GM19397 (cell line): ENCODE results near the gene PLD5.
A peak's percentile ranks its signal among the peaks of the same experiment; 100 is the strongest.
"Not testable (repeated sequence)": the region's sequence is repeated elsewhere in the genome, so short reads cannot be mapped to it uniquely, and the experiment has no call there.

Experiments
- ATAC-seq: cut with Tn5 transposase; IDR thresholded peaks from one replicate; pipeline ENCODE4 v1.9.1; 2021; ENCODE audit warnings: mild to moderate bottlenecking, moderate library complexity; ENCODE audit not compliant: unreplicated experiment

The PLD5 gene

GRCh38 chr1:242427519-242427918 lies 97.0 kb downstream of the PLD5 start:
- no peak for ATAC-seq

GRCh38 chr1:242426271-242426905 lies 98.1 kb downstream of the PLD5 start:
- no peak for ATAC-seq

- no peak for ATAC-seq
Measured at GRCh38 chr1:242425232-242425631, 99.3 kb downstream of the PLD5 start.

GRCh38 chr1:242416657-242417056 lies 107.8 kb downstream of the PLD5 start:
- ATAC-seq, result no peak

GRCh38 chr1:242412921-242413320 lies 111.6 kb downstream of the PLD5 start:
- no peak for ATAC-seq

DNA sequence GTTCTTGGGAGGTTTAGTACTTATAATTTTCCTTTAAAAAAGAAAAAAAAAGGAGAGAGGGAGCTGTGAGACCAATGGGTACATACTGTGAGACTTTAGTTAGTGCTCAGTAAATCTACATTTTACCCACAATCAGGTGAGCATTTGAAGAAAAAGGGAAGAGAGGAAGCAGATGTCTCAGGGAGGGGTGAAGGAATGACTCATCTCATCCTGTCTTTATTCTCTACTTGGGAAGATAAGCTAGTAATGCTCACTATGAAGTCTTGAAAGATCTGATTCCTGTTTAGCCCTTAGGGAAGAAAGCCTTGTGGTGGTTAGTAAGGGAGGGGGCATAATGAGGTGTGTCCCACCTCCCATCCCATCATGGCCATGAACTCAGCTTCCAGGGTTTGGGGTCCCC lies 112.6 kb downstream of the PLD5 start:
- ATAC-seq, result no peak

- ATAC-seq, result no peak
Measured at GRCh38 chr1:242405947-242406346, 118.5 kb downstream of the PLD5 start.

GRCh38 chr1:242404296-242404695 lies 120.2 kb downstream of the PLD5 start:
- ATAC-seq, result no peak

GRCh38 chr1:242402956-242403355 lies 121.5 kb downstream of the PLD5 start:
- no peak for ATAC-seq

- ATAC-seq, result no peak
Measured at GRCh38 chr1:242401937-242402336, 122.6 kb downstream of the PLD5 start.

DNA sequence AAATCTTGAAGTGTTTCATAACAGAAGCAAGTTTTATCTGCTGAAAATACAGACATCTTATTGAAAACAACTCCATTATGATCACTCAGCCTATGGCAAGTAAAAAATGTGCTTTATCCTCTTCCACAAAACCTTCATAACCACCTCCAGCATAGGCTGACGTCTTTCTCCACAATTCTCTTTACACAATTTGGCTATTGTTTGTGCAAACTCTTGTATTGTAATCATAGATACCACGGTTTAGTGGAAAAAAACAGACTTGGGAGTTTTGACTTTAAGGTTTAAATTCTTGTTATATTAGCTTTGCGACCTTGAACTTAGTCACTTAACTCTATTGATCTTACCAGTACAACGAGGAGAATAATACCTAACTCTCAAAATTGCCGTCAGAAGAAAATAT lies 126.1 kb downstream of the PLD5 start:
- ATAC-seq, result no peak

DNA sequence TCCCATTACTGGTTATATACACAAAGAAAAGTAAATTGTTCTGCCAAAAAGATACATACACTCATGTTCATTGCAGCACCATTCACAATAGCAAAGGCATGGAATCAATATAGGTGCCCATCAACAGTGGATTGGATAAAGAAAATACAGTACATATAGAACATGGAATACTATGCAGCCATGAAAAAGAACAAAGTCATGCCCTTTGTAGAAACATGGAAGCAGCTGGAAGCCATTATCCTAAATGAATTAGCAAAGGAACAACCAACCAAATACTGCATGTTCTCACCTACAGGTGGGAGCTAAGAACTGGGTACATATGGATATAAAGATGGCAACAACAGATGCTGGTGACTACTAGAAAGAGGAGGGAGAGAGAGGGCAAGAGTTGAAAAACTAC lies 132.6 kb downstream of the PLD5 start:
- no peak for ATAC-seq

DNA sequence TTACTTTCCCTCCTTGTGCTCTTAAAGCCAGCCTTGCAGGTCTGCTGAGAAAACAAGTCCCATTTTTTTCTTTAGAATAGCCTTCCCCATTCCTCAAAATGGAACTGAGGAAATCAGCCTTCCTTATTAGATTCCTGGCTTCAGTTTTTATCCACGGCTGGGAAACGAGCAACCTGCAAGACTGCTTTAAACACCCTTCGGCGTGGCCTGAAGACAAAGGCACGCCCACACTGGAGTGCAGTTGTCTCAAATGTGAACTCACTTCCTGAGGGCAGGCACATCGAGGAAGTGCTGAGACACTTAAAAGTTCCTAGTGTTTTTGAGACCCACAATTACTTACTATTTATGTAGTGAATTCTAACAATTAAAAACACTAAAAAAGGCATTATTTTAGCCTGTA lies 148.4 kb downstream of the PLD5 start:
- not testable (repeated sequence) for ATAC-seq

DNA sequence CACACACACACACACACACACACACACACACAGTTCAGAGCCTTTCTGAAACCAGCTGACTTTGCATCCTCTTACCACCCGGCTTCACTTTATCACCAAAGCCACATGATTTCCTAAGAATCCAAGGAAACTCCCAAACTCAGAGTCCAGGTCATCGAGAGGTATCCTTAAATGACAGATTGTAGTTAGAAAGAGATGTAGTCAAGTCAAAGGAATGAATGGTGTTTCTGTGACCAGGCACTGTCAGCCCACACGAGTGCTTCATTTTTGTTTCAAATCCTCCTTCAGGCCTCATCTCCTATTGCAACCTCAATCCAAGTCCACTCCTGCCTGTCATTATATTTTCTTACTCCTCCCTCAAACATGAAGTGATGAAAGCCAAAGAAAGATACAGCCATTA lies 174.1 kb downstream of the PLD5 start:
- ATAC-seq, result not testable (repeated sequence)

- ATAC-seq, result no peak
Measured at GRCh38 chr1:242349636-242350035, 174.9 kb downstream of the PLD5 start.

DNA sequence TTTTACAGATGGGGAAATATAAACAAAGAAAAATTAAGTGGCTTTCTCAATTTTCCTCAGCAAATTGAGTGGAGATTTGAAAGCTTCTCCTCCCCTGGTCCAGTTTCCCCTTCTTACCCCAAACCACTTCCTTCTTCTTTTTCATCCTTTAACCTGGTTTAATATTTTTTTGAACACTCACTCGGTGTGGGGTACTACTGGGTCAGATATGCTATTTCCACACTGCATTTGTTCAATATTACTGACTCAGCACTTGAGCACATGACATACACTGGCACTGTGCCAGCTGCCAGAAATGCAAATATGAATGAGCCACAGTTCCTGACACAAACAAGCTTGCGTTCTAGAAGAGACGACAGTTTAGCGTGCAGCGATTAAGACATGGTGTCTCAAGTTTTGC lies 193.6 kb downstream of the PLD5 start:
- peak; percentile 77 for ATAC-seq

GRCh38 chr1:242327381-242327780 lies 197.1 kb downstream of the PLD5 start:
- ATAC-seq, result not testable (repeated sequence)

GRCh38 chr1:242321981-242322380 lies 202.5 kb downstream of the PLD5 start:
- not testable (repeated sequence) for ATAC-seq

GRCh38 chr1:242318140-242318539 lies 206.4 kb downstream of the PLD5 start:
- ATAC-seq, result no peak

DNA sequence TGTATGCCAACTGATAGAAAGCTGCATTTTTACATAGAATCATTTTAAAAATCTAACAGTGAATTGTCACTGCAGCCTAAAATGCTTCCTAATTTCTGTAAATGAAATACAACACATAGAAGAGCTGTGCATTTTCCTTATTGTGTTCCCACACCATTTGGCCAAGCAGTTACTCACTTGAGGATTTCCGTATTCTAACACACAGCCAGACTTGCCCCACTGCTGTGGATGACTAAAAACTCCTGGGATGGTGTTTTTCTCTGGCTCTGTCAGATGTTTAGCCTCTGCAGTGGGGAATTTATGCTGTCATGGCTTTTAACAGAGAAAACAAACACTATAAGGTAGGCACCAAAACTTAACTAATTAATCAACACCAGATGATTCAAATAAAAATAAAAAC lies 209.6 kb downstream of the PLD5 start:
- ATAC-seq, result not testable (repeated sequence)

GRCh38 chr1:242314085-242314649 lies 210.3 kb downstream of the PLD5 start:
- not testable (repeated sequence) for ATAC-seq

- not testable (repeated sequence) for ATAC-seq
Measured at GRCh38 chr1:242308681-242309080, 215.8 kb downstream of the PLD5 start.

- not testable (repeated sequence) for ATAC-seq
Measured at GRCh38 chr1:242293781-242294180, 230.7 kb downstream of the PLD5 start.
